ENCODE results near the gene ATP2B2.

The ATP2B2 gene

GRCh38 chr3:10469441-10470119, 35.8 kb downstream of the ATP2B2 start:
- peak in 1 of 14 donors; percentile 43 for DNase-seq

- DNase-seq: peak in 3 of 14 donors; percentile 10 to 99 (median 56)
Measured at GRCh38 chr3:10468613-10469354, 36.6 kb downstream of the ATP2B2 start.

GRCh38 chr3:10467904-10468612, 37.3 kb downstream of the ATP2B2 start:
- DNase-seq: peak in 2 of 14 donors; percentile 56 to 99

GRCh38 chr3:10467204-10467603, 38.2 kb downstream of the ATP2B2 start:
- DNase-seq: no peak

GRCh38 chr3:10466186-10466585, 39.2 kb downstream of the ATP2B2 start:
- no peak for DNase-seq

- peak in 1 of 14 donors; percentile 32 for DNase-seq
Measured at GRCh38 chr3:10465161-10465560, 40.2 kb downstream of the ATP2B2 start.

- DNase-seq: peak in 3 of 14 donors; percentile 51 to 98 (median 63)
Measured at GRCh38 chr3:10463533-10464434, 41.6 kb downstream of the ATP2B2 start.

GRCh38 chr3:10462641-10463532, 42.5 kb downstream of the ATP2B2 start:
- DNase-seq: peak in 1 of 14 donors; percentile 90

GRCh38 chr3:10460951-10461545, 44.3 kb downstream of the ATP2B2 start:
- peak in 1 of 14 donors; percentile 24 for DNase-seq

- DNase-seq: peak in 2 of 14 donors; percentile 5 to 7
Measured at GRCh38 chr3:10459954-10460754, 45.2 kb downstream of the ATP2B2 start.

GRCh38 chr3:10457560-10457959, 47.8 kb downstream of the ATP2B2 start:
- no peak for DNase-seq

GRCh38 chr3:10456981-10457380, 48.4 kb downstream of the ATP2B2 start:
- no peak for DNase-seq

- DNase-seq: no peak
Measured at GRCh38 chr3:10455545-10455914, 49.9 kb downstream of the ATP2B2 start.

- DNase-seq: no peak
Measured at GRCh38 chr3:10454907-10455544, 50.4 kb downstream of the ATP2B2 start.

GRCh38 chr3:10453431-10454163, 51.8 kb downstream of the ATP2B2 start:
- DNase-seq: no peak

GRCh38 chr3:10450494-10451440, 54.6 kb downstream of the ATP2B2 start:
- DNase-seq: no peak

GRCh38 chr3:10449436-10449835, 56.0 kb downstream of the ATP2B2 start:
- DNase-seq: no peak
